Neuronal stem cell (in vitro differentiated cells): Measurements from ENCODE around the gene KDM4C.

Experiments used
- DNase-seq: peaks from one replicate; pipeline ENCODE4 v3.0.0-alpha.2; 2013; ENCODE audit warnings: low spot score
- H2AFZ ChIP-seq: one replicate; pipeline ENCODE4 v1.6.1; 2013; ENCODE audit warnings: mild to moderate bottlenecking, low read length, inconsistent platforms
- H2AK5ac ChIP-seq: 2 replicates; pipeline ENCODE4 v1.6.1; 2013; ENCODE audit warnings: low read depth, mild to moderate bottlenecking, inconsistent platforms, low read length, moderate library complexity, mixed read lengths
- H2BK120ac ChIP-seq: 2 replicates; pipeline ENCODE4 v1.6.1; 2013; ENCODE audit warnings: low read depth, mild to moderate bottlenecking, inconsistent platforms, low read length, moderate library complexity, mixed read lengths
- H2BK12ac ChIP-seq: one replicate; pipeline ENCODE4 v1.6.1; 2013; ENCODE audit warnings: low read length, inconsistent platforms
- H2BK15ac ChIP-seq: 2 replicates; pipeline ENCODE4 v1.6.1; 2013; ENCODE audit warnings: mild to moderate bottlenecking, low read length, inconsistent platforms, mixed read lengths
- H2BK5ac ChIP-seq: one replicate; pipeline ENCODE4 v1.6.1; 2013; ENCODE audit warnings: inconsistent platforms, mild to moderate bottlenecking, low read length, moderate library complexity
- H3K14ac ChIP-seq: one replicate; pipeline ENCODE4 v1.6.1; 2013; ENCODE audit warnings: low read length, inconsistent platforms
- H3K18ac ChIP-seq: 2 replicates; pipeline ENCODE4 v1.6.1; 2013; ENCODE audit warnings: low read length, inconsistent platforms
- H3K23ac ChIP-seq: 2 replicates; pipeline ENCODE4 v1.6.1; 2013; ENCODE audit warnings: low read depth, mild to moderate bottlenecking, mixed read lengths, low read length, inconsistent platforms; ENCODE audit not compliant: poor library complexity
- H3K27ac ChIP-seq: replicated peaks from 3 replicates; pipeline ENCODE4 v1.5.1; 2013; ENCODE audit warnings: low read length, inconsistent platforms
- H3K27me3 ChIP-seq, 3 experiments: 2 replicates each; pipeline ENCODE4 v1.6.1; 2013; ENCODE audit warnings: low read length in 3 of 3, mild to moderate bottlenecking in 2 of 3, inconsistent platforms in 1 of 3, low read depth in 1 of 3, mixed read lengths in 1 of 3, moderate library complexity in 1 of 3; ENCODE audit not compliant: control insufficient read depth in 3 of 3, insufficient read depth in 3 of 3
- H3K36me3 ChIP-seq, 2 donors: replicated peaks in 1 of 2; 2 replicates each; pipeline ENCODE4 v1.6.1; 2013; ENCODE audit warnings: low read length in 2 of 2; ENCODE audit not compliant: control insufficient read depth in 2 of 2, insufficient read depth in 2 of 2
- H3K4ac ChIP-seq: 2 replicates; pipeline ENCODE4 v1.6.1; 2013; ENCODE audit warnings: inconsistent platforms, mild to moderate bottlenecking, low read length, moderate library complexity
- H3K4me1 ChIP-seq, 2 donors: 1 replicate in 1 of 2; 2 replicates in 1 of 2; pipeline ENCODE4 v1.6.1; 2013; ENCODE audit warnings: low read length in 2 of 2, low read depth in 1 of 2; ENCODE audit not compliant: control insufficient read depth in 2 of 2, insufficient read depth in 1 of 2
- H3K4me2 ChIP-seq: one replicate; pipeline ENCODE4 v1.6.1; 2013; ENCODE audit warnings: mild to moderate bottlenecking, low read length, inconsistent platforms; ENCODE audit not compliant: insufficient read depth, poor library complexity, severe bottlenecking
- H3K4me3 ChIP-seq, 2 donors: 2 replicates each; pipeline ENCODE4 v1.5.1; 2013; ENCODE audit warnings: low read length in 2 of 2, mild to moderate bottlenecking in 2 of 2, inconsistent platforms in 1 of 2, moderate library complexity in 1 of 2
- H3K79me1 ChIP-seq: one replicate; pipeline ENCODE4 v1.6.1; 2013; ENCODE audit warnings: low read depth, mild to moderate bottlenecking, inconsistent platforms, low read length, moderate library complexity
- H3K9ac ChIP-seq: one replicate; pipeline ENCODE4 v1.6.1; 2013; ENCODE audit warnings: mild to moderate bottlenecking, low read depth, low read length, inconsistent platforms; ENCODE audit not compliant: poor library complexity
- H3K9me3 ChIP-seq, 2 donors: replicated peaks in 1 of 2; 2 replicates each; pipeline versions ENCODE3 to v1.6.1; 2013; ENCODE audit warnings: low read length in 2 of 2, mild to moderate bottlenecking in 2 of 2, inconsistent platforms in 1 of 2, low read depth in 1 of 2, mixed read lengths in 1 of 2, moderate library complexity in 1 of 2; ENCODE audit not compliant: control insufficient read depth in 2 of 2, insufficient read depth in 1 of 2
- H4K8ac ChIP-seq: one replicate; pipeline ENCODE4 v1.6.1; 2013; ENCODE audit warnings: low read depth, mild to moderate bottlenecking, inconsistent platforms, low read length, moderate library complexity
- H4K91ac ChIP-seq: one replicate; pipeline ENCODE4 v1.6.1; 2013; ENCODE audit warnings: low read length, low read depth, mild to moderate bottlenecking, inconsistent platforms; ENCODE audit not compliant: poor library complexity
- WGBS, 2 donors: extraction: QIAGEN DNeasy Blood & Tissue Kit; methylation state at CpG; one replicate each; pipeline ENCODE4 v1.1.7; 2013; ENCODE audit warnings: missing lambda C conversion rate in 2 of 2, mixed read lengths in 1 of 2; ENCODE audit not compliant: insufficient read length in 2 of 2, insufficient replicate concordance in 1 of 2; ENCODE audit errors: extremely low coverage in 2 of 2; 5-methylcytosine and 5-hydroxymethylcytosine counted together

Gene KDM4C

GRCh38 chr9:6870650-6871477, 113.1 kb downstream of the KDM4C start:
- no peak for DNase-seq
- Histone ChIP-seq H3K23ac (no peak overlapping the region), H2BK5ac (no peak overlapping the region), H3K27ac (no peak overlapping the region), H2AK5ac (no peak overlapping the region), H2BK12ac (no peak overlapping the region), H4K91ac (no peak overlapping the region), H3K9ac (no peak overlapping the region), H2AFZ (no peak overlapping the region), H3K4me2 (no peak overlapping the region), H4K8ac (no peak overlapping the region), H3K14ac (no peak overlapping the region), H3K79me1 (no peaks in the 10 kb centered on the region), H3K4me3 (no peak overlapping the region), H3K4ac (no peak overlapping the region), H3K9me3 (no peaks in the 10 kb centered on the region), H2BK120ac (no peak overlapping the region), H3K27me3 (no peaks in the 10 kb centered on the region), H3K18ac (no peak overlapping the region), H3K36me3 (no peaks in the 10 kb centered on the region), H2BK15ac (no peak overlapping the region), H3K4me1 (peaks cover 1 to 10% of the 10 kb centered on the region in 2 donors)
- WGBS, 2 donors = no CpG with 5 or more reads among the region's 7 CpGs

GRCh38 chr9:6873857-6874256, 116.1 kb downstream of the KDM4C start:
- Histone ChIP-seq H3K36me3 (no peaks in the 10 kb centered on the region), H3K4me2 (no peak overlapping the region), H3K9ac (no peak overlapping the region), H3K23ac (no peak overlapping the region), H3K14ac (no peak overlapping the region), H3K4me3 (no peak overlapping the region), H2BK120ac (no peak overlapping the region), H4K91ac (no peak overlapping the region), H3K9me3 (no peaks in the 10 kb centered on the region), H2AK5ac (no peak overlapping the region), H2BK12ac (no peak overlapping the region), H3K27me3 (no peaks in the 10 kb centered on the region), H3K4me1 (peaks cover 1 to 10% of the 10 kb centered on the region in 2 donors), H2BK5ac (no peak overlapping the region), H4K8ac (no peak overlapping the region), H2AFZ (no peak overlapping the region), H3K4ac (no peak overlapping the region), H3K18ac (no peak overlapping the region), H3K79me1 (no peaks in the 10 kb centered on the region), H3K27ac (no peak overlapping the region), H2BK15ac (no peak overlapping the region)
- DNase-seq = no peak
- WGBS, 2 donors = no CpG with 5 or more reads among the region's 7 CpGs

- no peak for DNase-seq
- Histone ChIP-seq H3K9ac (no peak overlapping the region), H2BK120ac (no peak overlapping the region), H2AFZ (no peak overlapping the region), H3K23ac (no peak overlapping the region), H3K4ac (no peak overlapping the region), H4K91ac (no peak overlapping the region), H3K79me1 (no peaks in the 10 kb centered on the region), H3K4me2 (no peak overlapping the region), H2AK5ac (no peak overlapping the region), H3K4me1 (peaks cover 4 to 5% of the 10 kb centered on the region in 2 donors), H3K36me3 (no peaks in the 10 kb centered on the region), H3K27me3 (no peaks in the 10 kb centered on the region), H3K14ac (no peak overlapping the region), H4K8ac (no peak overlapping the region), H3K4me3 (no peak overlapping the region), H3K18ac (no peak overlapping the region), H3K27ac (no peak overlapping the region), H2BK5ac (no peak overlapping the region), H2BK15ac (no peak overlapping the region), H2BK12ac (no peak overlapping the region), H3K9me3 (no peaks in the 10 kb centered on the region)
- no CpG with 5 or more reads among the region's 10 CpGs for WGBS, 2 donors
Measured at GRCh38 chr9:6876195-6876894, 118.6 kb downstream of the KDM4C start.

- H3K4me3 ChIP-seq = no peak overlapping the region
- no peak overlapping the region for H2AFZ ChIP-seq
- no peak overlapping the region for H2BK15ac ChIP-seq
- no peak overlapping the region for H3K4me2 ChIP-seq
- H3K9ac ChIP-seq = no peak overlapping the region
- H3K18ac ChIP-seq = no peak overlapping the region
- no peak overlapping the region for H3K27ac ChIP-seq
- no peak overlapping the region for H3K23ac ChIP-seq
- no peak overlapping the region for H4K8ac ChIP-seq
- H3K14ac ChIP-seq = no peak overlapping the region
- no peak overlapping the region for H2BK5ac ChIP-seq
- no peaks in the 10 kb centered on the region for H3K79me1 ChIP-seq
- no peaks in the 10 kb centered on the region for H3K9me3 ChIP-seq
- no peak overlapping the region for H2BK12ac ChIP-seq
- WGBS, 2 donors = no CpG with 5 or more reads among the region's 1 CpG
- no peak overlapping the region for H2AK5ac ChIP-seq
- no peaks in the 10 kb centered on the region for H3K36me3 ChIP-seq
- no peak for DNase-seq
- no peak overlapping the region for H3K4ac ChIP-seq
- H3K4me1 ChIP-seq = peaks cover 4 to 5% of the 10 kb centered on the region in 2 donors
- no peak overlapping the region for H2BK120ac ChIP-seq
- H4K91ac ChIP-seq = no peak overlapping the region
- no peaks in the 10 kb centered on the region for H3K27me3 ChIP-seq
Measured at GRCh38 chr9:6877671-6878161, 119.9 kb downstream of the KDM4C start.
